Neural crest cell (in vitro differentiated cells): ENCODE data around the gene SCFD1. TPM values are rescaled to one million over a fixed set of nuclear protein-coding genes. Genes with fewer than 3 reads are reported as not detected.

ENCODE experiments used
- DNase-seq: peaks from one replicate; pipeline ENCODE4 v3.0.0; 2021; ENCODE audit warnings: low read depth, mixed read lengths, low spot score
- H3K27ac Mint-ChIP-seq: one replicate; pipeline ENCODE4 v1.8.0; 2021; ENCODE audit warnings: mild to moderate bottlenecking, mixed read lengths; ENCODE audit not compliant: unreplicated experiment
- H3K27me3 Mint-ChIP-seq: 2 replicates; pipeline ENCODE4 v1.8.0; 2021; ENCODE audit warnings: low read depth, mild to moderate bottlenecking, mixed read lengths
- H3K36me3 Mint-ChIP-seq: 2 replicates; pipeline ENCODE4 v1.8.0; 2021; ENCODE audit warnings: low read depth, mild to moderate bottlenecking, mixed read lengths
- H3K4me1 Mint-ChIP-seq: 2 replicates; pipeline ENCODE4 v1.8.0; 2021; ENCODE audit warnings: mixed read lengths
- H3K4me3 Mint-ChIP-seq: one replicate; pipeline ENCODE4 v1.8.0; 2021; ENCODE audit warnings: mild to moderate bottlenecking, mixed read lengths
- H3K9me3 Mint-ChIP-seq: 2 replicates; pipeline ENCODE4 v1.8.0; 2021; ENCODE audit warnings: mixed read lengths
- CTCF ChIP-seq: fragments of 200-600 bp; sonication (generic); conservative IDR thresholded peaks from 2 replicates; pipeline ENCODE4 v1.5.0; 2021; ENCODE audit warnings: antibody characterized with exemption, mild to moderate bottlenecking
- total RNA-seq: library from RNA; stranded (reverse); gene quantifications from 2 replicates; pipeline ENCODE4 v1.2.1, GENCODE V29; 2021

The SCFD1 gene
- total RNA-seq, 1 donor from 2014 or later: 63.4 TPM

DNA sequence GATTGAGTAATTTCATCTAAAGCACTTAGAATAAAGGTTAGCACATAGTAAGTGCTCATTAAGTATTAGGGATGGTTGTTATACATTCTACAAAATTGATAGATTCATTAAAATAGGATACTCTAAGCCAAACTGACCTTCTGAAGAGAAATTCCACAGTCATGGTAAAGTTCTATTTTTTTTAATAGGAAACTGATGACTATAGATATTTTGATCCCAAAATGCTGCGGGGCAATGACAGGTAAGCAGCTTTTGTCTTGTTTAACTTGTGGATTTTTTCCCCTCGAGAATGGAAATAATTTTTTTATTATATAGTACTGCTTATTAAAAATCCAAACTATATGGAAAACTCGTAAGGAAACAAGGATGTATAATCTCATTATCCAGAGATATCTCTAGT, 97.0 kb downstream of the SCFD1 start:
- H3K9me3 Mint-ChIP-seq: no peaks in the 10 kb centered on the region
- no peak overlapping the region for H3K4me3 Mint-ChIP-seq
- TF ChIP-seq CTCF: no peak
- H3K36me3 Mint-ChIP-seq: peaks cover 13% of the 10 kb centered on the region
- no peak for DNase-seq
- no peaks in the 10 kb centered on the region for H3K4me1 Mint-ChIP-seq
- H3K27me3 Mint-ChIP-seq: no peaks in the 10 kb centered on the region
- no peak overlapping the region for H3K27ac Mint-ChIP-seq

GRCh38 chr14:30725763-30726162, 103.6 kb downstream of the SCFD1 start:
- Mint-ChIP-seq H3K4me1 (no peaks in the 10 kb centered on the region), H3K36me3 (peaks cover 49% of the 10 kb centered on the region), H3K9me3 (peaks cover 4% of the 10 kb centered on the region), H3K27ac (no peak overlapping the region), H3K27me3 (no peaks in the 10 kb centered on the region), H3K4me3 (no peak overlapping the region)
- no peak for TF ChIP-seq CTCF
- DNase-seq: no peak

- peaks cover 4% of the 10 kb centered on the region for H3K9me3 Mint-ChIP-seq
- peaks cover 46% of the 10 kb centered on the region for H3K36me3 Mint-ChIP-seq
- no peaks in the 10 kb centered on the region for H3K4me1 Mint-ChIP-seq
- DNase-seq: no peak
- no peaks in the 10 kb centered on the region for H3K27me3 Mint-ChIP-seq
- peak overlapping the region; percentile 10 for H3K27ac Mint-ChIP-seq
- H3K4me3 Mint-ChIP-seq: no peak overlapping the region
- no peak for TF ChIP-seq CTCF
Observed at GRCh38 chr14:30728471-30728870, 106.4 kb downstream of the SCFD1 start.

GRCh38 chr14:30737916-30738315, 115.8 kb downstream of the SCFD1 start:
- Mint-ChIP-seq H3K36me3 (peaks cover 14% of the 10 kb centered on the region), H3K4me1 (no peaks in the 10 kb centered on the region), H3K27ac (peak overlapping the region; percentile 50), H3K9me3 (peaks cover 7% of the 10 kb centered on the region), H3K4me3 (no peak overlapping the region), H3K27me3 (no peaks in the 10 kb centered on the region)
- DNase-seq: no peak
- TF ChIP-seq CTCF: no peak

DNA sequence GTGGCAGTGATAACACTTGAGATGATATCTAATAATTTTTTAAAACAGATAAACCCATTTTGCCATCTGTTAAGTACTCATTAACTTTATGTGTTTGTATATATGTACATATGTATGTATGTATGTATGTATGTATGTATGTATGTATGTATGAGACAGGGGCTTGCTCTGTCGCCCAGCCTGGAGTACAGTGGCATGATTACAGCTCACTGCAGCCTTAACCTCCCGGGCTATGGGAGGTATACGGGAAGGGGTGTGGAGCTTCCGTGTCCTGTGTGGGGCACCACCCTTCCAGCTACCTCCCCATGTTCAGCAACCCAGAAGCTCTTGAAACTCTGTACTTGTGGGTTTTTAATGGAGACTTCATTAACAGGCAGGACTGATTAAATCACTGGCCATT, 116.9 kb downstream of the SCFD1 start:
- Mint-ChIP-seq H3K36me3 (peaks cover 14% of the 10 kb centered on the region), H3K9me3 (peaks cover 9% of the 10 kb centered on the region), H3K4me3 (no peak overlapping the region), H3K27me3 (no peaks in the 10 kb centered on the region), H3K4me1 (no peaks in the 10 kb centered on the region), H3K27ac (no peak overlapping the region)
- no peak for TF ChIP-seq CTCF
- no peak for DNase-seq

- H3K4me1 Mint-ChIP-seq: no peaks in the 10 kb centered on the region
- no peak overlapping the region for H3K4me3 Mint-ChIP-seq
- no peaks in the 10 kb centered on the region for H3K9me3 Mint-ChIP-seq
- H3K27me3 Mint-ChIP-seq: no peaks in the 10 kb centered on the region
- H3K27ac Mint-ChIP-seq: no peak overlapping the region
- DNase-seq: no peak
- TF ChIP-seq CTCF: no peak
- no peaks in the 10 kb centered on the region for H3K36me3 Mint-ChIP-seq
Observed at GRCh38 chr14:30748343-30748742, 126.2 kb downstream of the SCFD1 start.
